OCI-LY1 (cell line): ENCODE measurements around the gene TM4SF18.

Source experiments
- H2AFZ ChIP-seq: fragments of 200-600 bp; sonication (generic), shearing (Covaris generic); 2 replicates; pipeline ENCODE4 v1.6.0; 2014; ENCODE audit warnings: antibody characterized with exemption, mild to moderate bottlenecking, low read length
- H3F3A ChIP-seq: fragments of 200-600 bp; sonication (generic), shearing (Covaris generic); 2 replicates; pipeline ENCODE4 v1.6.0; 2014; ENCODE audit warnings: mild to moderate bottlenecking, antibody characterized with exemption, low read length, moderate library complexity; ENCODE audit not compliant: insufficient read depth
- H3K27ac ChIP-seq: fragments of 200-600 bp; sonication (generic); 2 replicates; pipeline ENCODE4 v1.5.1; 2014; ENCODE audit warnings: low read length, mixed run types, mild to moderate bottlenecking, low read depth; ENCODE audit not compliant: poor library complexity, severe bottlenecking
- H3K27me3 ChIP-seq: fragments of 200-600 bp; sonication (generic); 2 replicates; pipeline ENCODE4 v1.6.0; 2014; ENCODE audit warnings: antibody characterized with exemption, mild to moderate bottlenecking, low read length, moderate library complexity; ENCODE audit not compliant: insufficient read depth
- H3K36me3 ChIP-seq: fragments of 200-600 bp; sonication (generic); 2 replicates; pipeline ENCODE4 v1.6.1; 2014; ENCODE audit warnings: mild to moderate bottlenecking, antibody characterized with exemption, low read length, moderate library complexity, mixed read lengths; ENCODE audit not compliant: insufficient read depth
- H3K4me1 ChIP-seq: fragments of 200-600 bp; sonication (generic); 2 replicates; pipeline ENCODE4 v1.5.1; 2014; ENCODE audit warnings: mild to moderate bottlenecking, low read length, moderate library complexity; ENCODE audit not compliant: insufficient read depth, severe bottlenecking
- H3K4me2 ChIP-seq: fragments of 200-600 bp; sonication (generic), shearing (Covaris generic); 2 replicates; pipeline ENCODE4 v1.6.1; 2014; ENCODE audit warnings: low read length
- H3K4me3 ChIP-seq: fragments of 200-600 bp; sonication (generic); 2 replicates; pipeline ENCODE4 v1.5.1; 2014; ENCODE audit warnings: low read length, low read depth, mild to moderate bottlenecking, mixed read lengths; ENCODE audit not compliant: poor library complexity, severe bottlenecking
- H3K79me2 ChIP-seq: fragments of 200-600 bp; shearing (Covaris generic); 2 replicates; pipeline ENCODE4 v1.6.1; 2016; ENCODE audit warnings: mixed run types, low read length, mixed read lengths; ENCODE audit not compliant: insufficient read depth
- H3K9ac ChIP-seq: fragments of 200-600 bp; sonication (generic), shearing (Covaris generic); 2 replicates; pipeline ENCODE4 v1.6.1; 2014; ENCODE audit warnings: mild to moderate bottlenecking, low read length, mixed read lengths
- H3K9me2 ChIP-seq: fragments of 200-600 bp; sonication (generic), shearing (Covaris generic); 2 replicates; pipeline ENCODE4 v1.6.1; 2014; ENCODE audit warnings: low read depth, mild to moderate bottlenecking, low read length, mixed read lengths
- H3K9me3 ChIP-seq: fragments of 200-600 bp; shearing (Covaris generic); 2 replicates; pipeline ENCODE4 v1.6.1; 2014; ENCODE audit warnings: low read length, mixed read lengths
- H4K20me1 ChIP-seq: fragments of 200-600 bp; sonication (generic), shearing (Covaris generic); 2 replicates; pipeline ENCODE4 v1.6.0; 2016; ENCODE audit warnings: mild to moderate bottlenecking, low read length; ENCODE audit not compliant: insufficient read depth
- CTCF ChIP-seq: fragments of 200-600 bp; sonication (generic), shearing (Covaris generic); IDR thresholded peaks from 2 replicates; pipeline ENCODE4 v1.5.1; 2017; ENCODE audit warnings: mild to moderate bottlenecking, antibody characterized with exemption, low read length, moderate library complexity, mixed read lengths
- EZH2 ChIP-seq: fragments of 200-600 bp; sonication (generic), shearing (Covaris generic); IDR thresholded peaks from 2 replicates; pipeline ENCODE4 v1.8.0; 2017; ENCODE audit warnings: borderline replicate concordance, mixed run types, mild to moderate bottlenecking, antibody characterized with exemption, low read length, moderate library complexity, mixed read lengths

TM4SF18 gene

GRCh38 chr3:149330609-149331331 is 2.7 kb downstream of the TM4SF18 start:
- H3K79me2 ChIP-seq: no peaks in the 10 kb centered on the region
- H3K36me3 ChIP-seq: no peaks in the 10 kb centered on the region
- H3K9me2 ChIP-seq: no peaks in the 10 kb centered on the region
- H3K27ac ChIP-seq: no peak overlapping the region
- H3K27me3 ChIP-seq: 0 out of 2 replicates have a peak, but pooled peaks cover 3% of the 10 kb centered on the region
- no peak overlapping the region for H2AFZ ChIP-seq
- no peak overlapping the region for H3K4me2 ChIP-seq
- no peaks in the 10 kb centered on the region for H3K9me3 ChIP-seq
- no peak overlapping the region for H3K4me3 ChIP-seq
- H3K9ac ChIP-seq: no peak overlapping the region
- TF ChIP-seq EZH2 (no peak), CTCF (no peak)
- H3K4me1 ChIP-seq: no peaks in the 10 kb centered on the region
- H4K20me1 ChIP-seq: no peaks in the 10 kb centered on the region
- no peaks in the 10 kb centered on the region for H3F3A ChIP-seq

- no peak overlapping the region for H2AFZ ChIP-seq
- no peaks in the 10 kb centered on the region for H3K9me3 ChIP-seq
- TF ChIP-seq CTCF (no peak), EZH2 (no peak)
- H3K4me3 ChIP-seq: no peak overlapping the region
- no peaks in the 10 kb centered on the region for H4K20me1 ChIP-seq
- no peaks in the 10 kb centered on the region for H3K9me2 ChIP-seq
- H3K36me3 ChIP-seq: no peaks in the 10 kb centered on the region
- no peaks in the 10 kb centered on the region for H3K79me2 ChIP-seq
- no peak overlapping the region for H3K4me2 ChIP-seq
- H3K27me3 ChIP-seq: 0 out of 2 replicates have a peak, but pooled peaks cover 3% of the 10 kb centered on the region
- no peak overlapping the region for H3K9ac ChIP-seq
- no peak overlapping the region for H3K27ac ChIP-seq
- H3K4me1 ChIP-seq: no peaks in the 10 kb centered on the region
- no peaks in the 10 kb centered on the region for H3F3A ChIP-seq
Measured at GRCh38 chr3:149327156-149327555, 6.3 kb downstream of the TM4SF18 start.

- H3K4me3 ChIP-seq: no peak overlapping the region
- H3K36me3 ChIP-seq: no peaks in the 10 kb centered on the region
- H3K9ac ChIP-seq: no peak overlapping the region
- H3K4me1 ChIP-seq: no peaks in the 10 kb centered on the region
- TF ChIP-seq EZH2 (no peak), CTCF (no peak)
- H3K79me2 ChIP-seq: no peaks in the 10 kb centered on the region
- H3K27me3 ChIP-seq: 0 out of 2 replicates have a peak, but pooled peaks cover 3% of the 10 kb centered on the region
- no peak overlapping the region for H3K4me2 ChIP-seq
- H3F3A ChIP-seq: no peaks in the 10 kb centered on the region
- H4K20me1 ChIP-seq: no peaks in the 10 kb centered on the region
- H2AFZ ChIP-seq: no peak overlapping the region
- no peaks in the 10 kb centered on the region for H3K9me3 ChIP-seq
- no peaks in the 10 kb centered on the region for H3K9me2 ChIP-seq
- no peak overlapping the region for H3K27ac ChIP-seq
Measured at GRCh38 chr3:149325581-149325980, 7.9 kb downstream of the TM4SF18 start.
